Subcutaneous adipose tissue (tissue), 4 donors: ENCODE data around the gene RASL11B. TPM values are rescaled to one million over a fixed set of nuclear protein-coding genes. Genes with fewer than 3 reads are reported as not detected.

ENCODE experiments used
- total RNA-seq, 4 donors: library from RNA; depleted of rRNA; stranded (reverse); fragments of >200 nt; gene quantifications; one replicate each; pipeline ENCODE4 v1.1.0, GENCODE V29; 2016
- TF ChIP-seq, protein P1 (sequence below): fragments of 450-650 bp; IDR thresholded peaks from one replicate; pipeline ENCODE4 v1.5.1; 2016; ENCODE audit warnings: low read depth, mild to moderate bottlenecking, control low read depth, antibody characterized with exemption, moderate library complexity

RASL11B gene
- total RNA-seq, 4 donors from 2014 or later: 0.66 to 2.4 TPM; not detected in 2

DNA sequence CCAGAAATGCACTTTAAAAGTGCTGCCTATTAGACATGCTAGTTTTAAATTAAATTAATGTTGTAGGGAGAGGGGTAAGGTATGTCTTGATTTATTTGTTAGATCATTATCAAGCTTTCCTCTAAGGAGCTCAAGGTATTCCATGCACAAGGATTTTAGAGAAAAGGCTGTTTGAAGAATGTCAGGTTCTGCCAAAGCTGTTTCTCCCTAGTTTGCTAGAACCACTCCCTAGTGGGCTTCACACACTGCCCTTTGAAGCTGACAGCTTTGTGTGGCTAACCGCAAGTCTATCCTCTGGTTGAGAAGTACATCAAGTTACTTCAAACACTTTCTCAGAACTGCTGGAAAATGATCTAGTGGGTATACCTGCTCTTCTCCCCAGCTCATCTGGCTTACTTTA, 32.3 kb downstream of the RASL11B start:
- TF ChIP-seq, protein P1, sequence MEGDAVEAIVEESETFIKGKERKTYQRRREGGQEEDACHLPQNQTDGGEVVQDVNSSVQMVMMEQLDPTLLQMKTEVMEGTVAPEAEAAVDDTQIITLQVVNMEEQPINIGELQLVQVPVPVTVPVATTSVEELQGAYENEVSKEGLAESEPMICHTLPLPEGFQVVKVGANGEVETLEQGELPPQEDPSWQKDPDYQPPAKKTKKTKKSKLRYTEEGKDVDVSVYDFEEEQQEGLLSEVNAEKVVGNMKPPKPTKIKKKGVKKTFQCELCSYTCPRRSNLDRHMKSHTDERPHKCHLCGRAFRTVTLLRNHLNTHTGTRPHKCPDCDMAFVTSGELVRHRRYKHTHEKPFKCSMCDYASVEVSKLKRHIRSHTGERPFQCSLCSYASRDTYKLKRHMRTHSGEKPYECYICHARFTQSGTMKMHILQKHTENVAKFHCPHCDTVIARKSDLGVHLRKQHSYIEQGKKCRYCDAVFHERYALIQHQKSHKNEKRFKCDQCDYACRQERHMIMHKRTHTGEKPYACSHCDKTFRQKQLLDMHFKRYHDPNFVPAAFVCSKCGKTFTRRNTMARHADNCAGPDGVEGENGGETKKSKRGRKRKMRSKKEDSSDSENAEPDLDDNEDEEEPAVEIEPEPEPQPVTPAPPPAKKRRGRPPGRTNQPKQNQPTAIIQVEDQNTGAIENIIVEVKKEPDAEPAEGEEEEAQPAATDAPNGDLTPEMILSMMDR: no peak

DNA sequence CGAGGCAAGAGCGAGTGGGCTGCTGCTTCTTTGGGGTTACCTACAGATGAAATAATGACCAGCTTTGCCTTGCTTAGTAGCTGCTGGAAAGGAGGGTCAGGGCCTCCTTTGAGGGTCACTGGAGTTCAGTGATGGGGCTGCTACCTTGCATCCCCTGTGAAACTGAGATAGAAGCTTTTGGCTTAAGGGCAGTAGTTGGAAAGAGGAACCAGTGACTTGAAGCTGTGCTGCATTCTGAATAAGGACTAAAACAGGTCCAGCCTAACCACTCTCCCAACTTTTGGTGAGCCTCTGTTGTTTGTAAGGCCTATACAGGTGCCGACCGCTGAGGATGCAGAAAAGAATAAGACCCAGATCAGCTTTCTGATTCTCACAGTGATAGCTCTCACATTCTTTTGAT, 41.2 kb downstream of the RASL11B start:
- TF ChIP-seq, protein P1: no peak

DNA sequence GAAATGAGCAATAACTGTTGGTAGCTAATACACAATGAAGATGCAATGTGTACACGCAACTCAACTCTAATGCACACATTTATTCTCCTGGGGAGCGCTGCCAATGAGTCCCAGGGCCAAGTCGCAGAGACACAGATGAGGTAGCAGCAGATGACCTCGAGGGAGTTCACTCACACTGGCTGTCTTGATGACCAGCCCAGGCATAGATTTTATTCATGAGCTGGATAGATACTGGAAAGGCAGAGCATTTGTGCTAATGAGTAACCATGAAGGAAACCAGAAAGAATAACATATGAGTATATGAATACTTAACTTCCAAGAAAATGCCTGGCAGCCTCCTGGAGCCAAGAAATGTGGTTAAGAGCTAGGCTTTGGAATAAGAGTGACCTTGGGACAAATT, 42.3 kb downstream of the RASL11B start:
- TF ChIP-seq, protein P1: no peak

DNA sequence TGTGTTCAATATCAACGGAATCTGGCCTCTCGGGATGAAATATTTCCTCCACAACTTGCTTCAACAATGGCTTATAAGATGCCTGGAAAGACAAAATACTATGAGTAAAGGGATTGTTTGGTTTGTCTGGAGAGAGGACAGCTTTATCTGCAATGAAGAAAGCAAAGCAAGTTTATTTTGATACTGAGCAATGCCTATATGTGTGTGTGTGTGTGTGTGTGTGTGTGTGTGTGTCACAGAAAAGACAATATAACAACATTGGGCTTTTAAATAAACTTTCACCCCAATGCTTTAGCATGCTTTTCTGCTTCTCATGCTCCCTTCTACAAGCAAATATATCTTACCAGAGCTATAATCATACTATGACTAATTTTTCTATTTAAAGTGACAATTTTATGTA, 45.4 kb downstream of the RASL11B start:
- TF ChIP-seq, protein P1: no peak

DNA sequence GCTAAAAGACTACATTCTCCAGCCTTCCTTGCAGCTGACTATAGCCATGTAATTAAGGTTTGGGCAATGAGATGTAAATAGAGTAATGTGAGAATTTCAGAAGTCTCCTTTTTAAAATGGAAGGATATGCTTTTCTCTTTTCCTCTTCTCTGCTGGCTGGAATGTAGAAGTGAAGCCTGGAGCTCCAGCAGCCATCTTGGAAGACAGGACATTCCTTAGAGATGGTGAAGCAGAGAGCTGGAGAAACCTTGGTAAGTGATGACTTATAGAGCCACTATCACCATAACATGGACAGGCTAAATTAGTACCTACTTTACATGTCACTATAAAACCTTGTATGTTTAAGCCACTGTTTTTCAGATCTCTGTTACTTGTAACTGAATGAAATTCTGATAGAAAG, 48.0 kb downstream of the RASL11B start:
- TF ChIP-seq, protein P1: no peak

DNA sequence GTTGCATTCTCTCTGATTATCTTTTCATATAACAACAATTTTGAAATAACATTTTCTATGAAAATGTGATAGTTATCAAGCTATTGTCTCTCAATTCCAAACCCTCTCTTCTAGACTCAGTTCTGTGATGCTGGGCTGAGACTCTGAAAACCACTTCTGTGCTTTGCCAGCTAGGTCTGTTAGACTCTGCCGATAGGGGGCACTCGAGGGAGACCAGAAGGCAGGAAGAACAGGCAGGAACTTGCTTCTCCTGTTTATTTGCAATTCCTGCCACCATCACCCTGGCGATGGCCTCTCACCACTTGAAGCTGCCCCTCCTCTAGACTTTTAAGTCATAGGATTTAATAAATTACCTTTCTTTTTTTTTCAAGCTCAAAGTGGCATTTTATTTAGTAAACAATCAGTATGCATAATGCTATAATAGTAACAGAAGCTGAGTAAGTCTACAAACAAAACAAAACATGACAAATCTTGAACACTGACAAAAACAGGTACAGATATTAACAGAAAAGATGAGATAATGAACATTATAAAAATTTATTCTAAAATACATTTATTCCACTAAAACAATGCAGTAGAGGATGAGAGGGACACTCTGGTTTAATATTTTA, 49.7 kb downstream of the RASL11B start:
- TF ChIP-seq, protein P1: no peak

DNA sequence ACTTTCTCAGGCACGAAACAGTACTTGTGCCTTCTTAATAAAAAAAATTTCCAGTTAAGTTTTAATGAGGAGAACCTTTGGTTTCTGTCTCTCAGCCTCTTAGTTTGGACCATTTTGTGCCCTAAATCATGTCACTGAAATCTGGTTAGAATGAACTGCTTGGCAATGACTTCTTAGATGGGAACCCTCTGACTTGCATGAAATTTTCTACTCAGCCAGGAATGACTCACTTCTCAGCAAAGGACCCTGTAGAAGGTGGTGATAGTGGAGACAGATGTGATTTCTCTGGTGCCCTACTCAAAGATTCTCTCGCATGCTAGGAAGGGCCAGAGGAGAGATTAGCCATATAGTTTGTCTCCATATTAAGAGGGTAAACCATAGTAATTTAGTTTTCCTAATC, 50.5 kb downstream of the RASL11B start:
- TF ChIP-seq, protein P1: no peak
